Measurements from ENCODE around the gene VSIG2.

Gene VSIG2

DNA sequence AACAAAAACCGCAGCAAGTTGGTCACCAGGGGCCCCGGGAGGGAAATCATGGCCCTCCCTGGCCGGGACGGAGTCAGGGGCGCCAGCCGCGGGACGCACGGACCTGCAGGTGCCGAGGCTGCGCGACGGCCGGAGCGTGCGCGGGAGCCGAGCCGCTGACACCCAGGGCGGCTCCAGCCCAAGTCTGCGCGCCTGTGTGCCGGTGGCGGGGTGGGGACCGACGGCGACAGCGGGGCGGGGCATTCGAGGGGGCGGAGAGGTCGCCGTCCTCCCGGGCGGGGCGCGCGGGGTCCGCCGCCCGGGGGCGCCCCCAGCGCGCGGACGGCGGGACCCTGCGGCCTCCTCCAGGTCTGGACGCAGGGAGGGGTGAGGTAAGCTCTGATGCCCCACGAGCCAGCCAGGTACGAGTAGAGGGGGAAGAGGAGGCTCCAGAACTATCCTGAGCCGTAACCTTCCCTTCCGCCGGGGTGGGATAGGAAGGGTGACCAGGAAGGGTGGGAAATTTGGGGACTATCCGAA lies 10.1 kb upstream of the VSIG2 start, which contains the start of gene ESAM:
Gene ESAM, minus strand, starts transcription at position 186 of the 519 bp plus-strand sequence. Its CDS starts 136 bp downstream, at position 50.
- H3K27ac ChIP-seq, result peak within 1 kb of the TSS; percentile 81
- TF ChIP-seq, protein P1, sequence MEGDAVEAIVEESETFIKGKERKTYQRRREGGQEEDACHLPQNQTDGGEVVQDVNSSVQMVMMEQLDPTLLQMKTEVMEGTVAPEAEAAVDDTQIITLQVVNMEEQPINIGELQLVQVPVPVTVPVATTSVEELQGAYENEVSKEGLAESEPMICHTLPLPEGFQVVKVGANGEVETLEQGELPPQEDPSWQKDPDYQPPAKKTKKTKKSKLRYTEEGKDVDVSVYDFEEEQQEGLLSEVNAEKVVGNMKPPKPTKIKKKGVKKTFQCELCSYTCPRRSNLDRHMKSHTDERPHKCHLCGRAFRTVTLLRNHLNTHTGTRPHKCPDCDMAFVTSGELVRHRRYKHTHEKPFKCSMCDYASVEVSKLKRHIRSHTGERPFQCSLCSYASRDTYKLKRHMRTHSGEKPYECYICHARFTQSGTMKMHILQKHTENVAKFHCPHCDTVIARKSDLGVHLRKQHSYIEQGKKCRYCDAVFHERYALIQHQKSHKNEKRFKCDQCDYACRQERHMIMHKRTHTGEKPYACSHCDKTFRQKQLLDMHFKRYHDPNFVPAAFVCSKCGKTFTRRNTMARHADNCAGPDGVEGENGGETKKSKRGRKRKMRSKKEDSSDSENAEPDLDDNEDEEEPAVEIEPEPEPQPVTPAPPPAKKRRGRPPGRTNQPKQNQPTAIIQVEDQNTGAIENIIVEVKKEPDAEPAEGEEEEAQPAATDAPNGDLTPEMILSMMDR (conservative IDR thresholded peaks at IDR 0.05), result no peak

DNA sequence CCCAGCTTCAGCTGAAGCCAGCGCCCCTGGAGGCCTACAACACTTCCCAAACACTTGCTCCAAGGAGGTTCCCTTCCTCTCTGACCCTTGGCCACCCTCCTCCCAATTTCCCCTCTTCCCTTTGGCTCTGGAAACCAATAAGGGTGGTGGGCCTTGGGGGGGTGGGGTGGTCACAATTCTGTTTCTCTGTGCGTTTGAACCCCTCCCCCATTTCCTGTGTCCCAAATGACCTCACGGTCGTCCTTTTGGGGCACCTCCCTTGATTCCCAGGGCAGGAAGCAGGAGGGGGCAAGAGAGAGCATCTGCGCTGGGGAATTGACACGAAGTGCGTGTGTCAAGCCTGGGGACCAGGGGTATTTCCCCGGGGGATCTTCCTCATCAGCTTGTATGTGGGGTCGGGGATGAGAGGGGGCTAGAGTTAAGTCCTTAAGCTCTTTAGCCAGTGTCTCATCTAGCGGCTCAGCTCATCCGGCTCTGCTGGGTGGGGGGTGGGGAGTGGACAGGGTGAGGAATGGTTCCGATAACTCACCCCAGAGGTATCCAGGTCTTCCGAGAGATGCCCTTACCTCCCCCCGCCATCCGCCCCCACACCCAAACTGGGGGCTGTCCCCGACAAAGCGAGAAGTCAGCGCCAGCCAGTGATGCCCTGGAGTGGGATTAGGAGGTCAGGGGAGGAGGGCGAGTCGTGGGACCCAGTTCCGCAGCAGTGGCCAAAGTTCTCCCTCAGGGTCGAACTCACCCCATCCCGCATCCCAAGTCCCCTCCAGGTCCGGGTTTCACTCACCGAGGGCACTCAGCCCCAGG lies 9.4 kb upstream of the VSIG2 start:
- TF ChIP-seq, protein P1 (conservative IDR thresholded peaks at IDR 0.05), result no peak
- H3K27ac ChIP-seq, result peak overlapping the region; percentile 81; the same call in 1 of the 2 replicates

DNA sequence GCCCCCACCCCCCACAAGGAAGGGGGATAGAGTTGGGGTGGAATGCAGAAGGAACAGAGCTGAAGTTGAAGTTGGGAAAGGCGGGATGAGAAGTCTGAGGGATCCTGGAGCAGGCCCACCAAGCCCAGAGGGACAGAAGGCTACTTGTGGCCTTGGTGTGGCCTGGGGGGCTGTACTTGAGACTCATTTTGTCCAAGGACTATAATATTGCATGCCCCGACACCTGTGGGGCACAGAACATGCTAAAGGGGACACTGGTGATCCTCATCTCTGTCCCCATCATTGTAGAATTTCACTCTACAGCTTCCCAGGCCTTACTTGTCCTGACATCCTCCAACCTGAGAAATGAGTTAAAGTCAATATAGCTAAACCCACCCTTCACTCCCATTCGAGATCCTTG lies 8.8 kb upstream of the VSIG2 start:
- no peak overlapping the region for H3K27ac ChIP-seq
- TF ChIP-seq, protein P1 (conservative IDR thresholded peaks at IDR 0.05), result no peak

DNA sequence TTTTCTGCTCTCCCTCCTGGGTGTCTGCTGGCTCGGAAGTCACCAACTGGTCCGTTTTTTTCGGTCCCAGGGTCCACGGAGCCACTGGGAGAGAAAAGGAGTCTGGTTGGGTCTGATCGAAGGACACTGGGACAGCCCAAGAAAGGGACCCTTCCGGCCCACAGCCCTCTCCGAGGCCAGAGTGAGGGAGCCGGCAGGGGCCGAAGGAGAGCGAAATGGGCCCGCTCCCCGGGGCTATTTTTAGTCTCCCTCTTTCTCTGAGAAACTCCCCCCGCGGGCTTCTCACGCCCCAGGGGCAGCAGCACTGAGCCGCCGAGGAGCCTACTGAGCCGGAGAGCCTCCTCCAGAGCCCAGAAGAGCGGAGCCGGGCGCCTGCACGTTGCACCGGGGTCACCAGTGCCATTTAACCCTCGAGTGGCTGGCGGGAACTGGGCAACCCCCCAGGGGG lies 8.2 kb upstream of the VSIG2 start:
- no peak overlapping the region for H3K27ac ChIP-seq
- TF ChIP-seq, protein P1 (conservative IDR thresholded peaks at IDR 0.05), result no peak

DNA sequence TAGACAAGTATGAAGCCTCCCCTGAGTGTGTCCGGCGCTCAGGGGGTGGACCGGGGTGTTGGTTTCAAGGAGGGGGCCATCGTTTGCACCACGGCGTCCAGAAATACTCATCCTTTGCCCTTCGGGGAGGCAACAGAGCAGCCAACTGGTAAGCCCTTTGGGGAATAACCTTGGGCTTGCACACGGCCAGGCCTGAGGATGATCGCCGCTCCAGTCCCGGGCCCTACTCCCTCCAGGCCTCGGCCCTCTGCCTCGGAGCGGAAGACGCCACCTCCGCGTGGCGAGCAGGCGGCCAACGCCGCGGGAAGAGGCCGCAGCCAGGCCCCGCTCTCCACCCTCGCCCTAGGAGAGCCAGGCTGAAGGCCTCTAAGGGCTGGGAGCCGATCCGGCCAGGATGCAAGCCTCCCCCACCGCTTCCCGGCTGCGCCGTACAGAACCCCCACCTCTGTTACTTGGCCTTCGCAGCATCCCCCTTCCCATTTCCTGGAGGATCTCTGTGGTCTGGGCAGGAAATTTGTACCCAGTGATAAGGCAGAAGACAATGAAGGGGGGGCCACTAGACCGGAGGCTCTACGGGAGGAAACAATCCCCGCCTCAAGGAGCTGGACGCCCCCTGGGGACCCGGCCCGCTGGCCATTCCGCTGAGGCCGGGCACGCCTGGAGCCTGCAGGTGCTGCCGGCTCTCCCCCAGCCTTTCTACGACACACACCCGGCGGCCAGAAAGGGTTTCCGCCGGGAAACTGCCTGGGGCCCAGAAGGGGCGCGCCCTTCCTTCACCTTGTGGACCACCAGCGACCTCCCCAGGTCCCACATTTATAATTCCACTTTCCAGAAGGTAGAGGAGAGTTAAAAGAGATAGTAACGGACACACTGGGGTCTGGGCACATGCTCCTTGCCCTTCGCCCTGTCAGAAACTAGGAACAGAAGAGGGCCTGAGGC lies 7.5 kb upstream of the VSIG2 start:
- TF ChIP-seq, protein P1 (conservative IDR thresholded peaks at IDR 0.05), result no peak
- H3K27ac ChIP-seq, result peak overlapping the region; percentile 53

DNA sequence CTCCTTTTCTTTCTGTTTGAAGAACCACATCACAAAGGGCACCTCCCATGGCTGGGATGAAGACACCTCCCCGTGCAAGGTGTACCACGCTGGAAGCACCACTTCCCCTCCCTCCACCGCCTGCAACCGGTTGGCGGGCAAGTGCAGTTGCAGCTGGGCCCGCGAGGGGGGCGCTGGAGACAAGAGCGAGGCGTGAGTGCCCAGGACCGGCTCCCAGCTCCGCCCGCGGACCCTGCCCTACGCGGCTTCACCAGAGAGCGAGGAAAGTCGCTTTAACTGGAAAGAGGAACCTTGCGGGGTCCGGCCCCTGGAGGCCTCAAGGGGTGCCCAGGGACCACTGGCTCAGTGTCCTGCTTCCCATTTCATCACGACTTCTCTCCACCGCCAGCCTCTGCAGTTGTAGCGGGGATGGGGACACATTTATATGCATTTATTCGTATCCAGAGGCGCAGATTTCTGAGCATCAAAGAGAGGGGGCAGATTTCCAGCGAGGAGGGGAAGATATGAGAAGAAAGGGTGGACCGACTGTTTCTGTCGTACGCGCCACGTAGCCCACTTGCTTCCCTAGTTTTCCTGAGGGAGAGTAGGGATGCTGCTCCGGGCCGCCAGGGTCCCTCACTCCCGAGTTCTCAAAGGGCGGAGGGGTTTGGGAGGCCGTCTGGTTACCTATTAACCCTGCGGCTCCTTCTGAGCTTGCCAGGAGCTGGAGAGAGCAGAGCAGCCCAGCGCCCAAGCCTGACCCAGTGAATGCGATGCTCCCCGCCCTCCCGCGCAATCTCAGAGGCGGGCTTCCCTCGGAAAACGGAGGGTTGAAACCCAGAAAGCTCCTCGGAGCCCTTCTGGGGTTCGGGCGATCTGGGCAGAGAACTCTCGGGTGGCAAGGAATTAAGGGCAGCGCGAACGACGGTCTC lies 6.6 kb upstream of the VSIG2 start:
- peak overlapping the region; percentile 53 for H3K27ac ChIP-seq

More for the DNA sequence above, 6.6 kb upstream of the VSIG2 start:
- TF ChIP-seq, protein P1 (conservative IDR thresholded peaks at IDR 0.05), result peak; percentile 93
